ENCODE measurements around the gene TTC29. TPM values are rescaled to one million over a fixed set of nuclear protein-coding genes. Genes with fewer than 3 reads are reported as not detected.

The TTC29 gene, protein sequence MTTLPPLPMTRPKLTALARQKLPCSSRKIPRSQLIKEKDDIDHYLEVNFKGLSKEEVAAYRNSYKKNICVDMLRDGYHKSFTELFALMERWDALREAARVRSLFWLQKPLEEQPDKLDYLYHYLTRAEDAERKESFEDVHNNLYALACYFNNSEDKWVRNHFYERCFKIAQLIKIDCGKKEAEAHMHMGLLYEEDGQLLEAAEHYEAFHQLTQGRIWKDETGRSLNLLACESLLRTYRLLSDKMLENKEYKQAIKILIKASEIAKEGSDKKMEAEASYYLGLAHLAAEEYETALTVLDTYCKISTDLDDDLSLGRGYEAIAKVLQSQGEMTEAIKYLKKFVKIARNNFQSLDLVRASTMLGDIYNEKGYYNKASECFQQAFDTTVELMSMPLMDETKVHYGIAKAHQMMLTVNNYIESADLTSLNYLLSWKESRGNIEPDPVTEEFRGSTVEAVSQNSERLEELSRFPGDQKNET
- total RNA-seq = 1 to 10 TPM in 2 of 8 experiments, under 1 TPM in 5, not detected in 1; 0.22 to 7.7 (median 0.81) TPM

DNA sequence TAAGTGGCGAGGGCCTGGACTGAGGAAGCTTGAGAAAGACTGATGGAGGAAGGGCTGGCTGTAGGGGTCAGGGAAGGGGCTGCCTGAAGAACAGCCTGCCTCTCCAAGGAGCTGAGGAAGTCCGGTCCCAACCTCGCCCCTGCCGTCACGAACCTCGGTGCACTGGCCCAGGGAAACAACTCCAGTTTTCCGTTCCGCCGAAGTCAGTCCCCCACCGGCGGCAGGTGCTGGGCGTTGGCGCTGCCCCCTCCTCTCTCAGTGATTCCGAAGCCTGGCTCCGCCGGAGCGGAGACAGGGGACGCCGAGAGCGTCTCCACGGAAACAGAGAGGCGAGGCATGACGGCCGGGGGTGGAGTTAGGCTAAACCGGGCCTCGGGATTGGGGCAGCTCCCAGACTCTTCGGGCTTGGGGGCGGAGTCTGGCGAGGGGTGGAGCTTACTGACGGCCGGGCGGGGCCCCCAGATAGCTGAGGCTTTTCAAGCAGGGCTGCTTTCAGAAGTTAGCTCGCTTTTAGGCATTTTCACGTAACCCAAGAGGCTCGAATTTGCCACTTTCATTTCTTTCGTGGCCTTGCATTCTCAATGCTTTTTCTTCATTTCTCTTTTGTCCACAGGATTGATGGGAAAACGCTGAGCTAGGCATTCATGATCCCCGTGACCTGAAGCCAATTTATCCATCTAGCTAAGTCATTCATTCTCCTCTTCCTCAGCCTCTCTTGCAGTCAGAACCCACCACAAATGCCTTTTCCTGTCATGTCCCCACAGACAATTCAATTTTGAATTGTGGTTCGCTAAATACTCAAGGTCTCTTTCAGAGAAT, at the start of gene TTC29:
TTC29 (minus strand) TSS at position 309 of the 819 bp plus-strand sequence. CDS start 5,969 bp downstream, outside the sequence.
- in situ Hi-C loops (cut with MboI; ENCODE audit: low pct_unique_long_range_greater_than_20kb in 2 of 9, low sequenced_read_pairs in 9 of 9, unreplicated experiment in 9 of 9) = loop anchor here in 1 of 9 experiments (25.0 kb wide), 1 partner anchor 142 kb away; no protein-coding TSS in a partner anchor
- Histone ChIP-seq H3K4me3 (peak within 1 kb of the TSS; percentile 33 to 60 (median 43)), H3K4me1 (replicated peaks in 1 of 2) (no peaks in the 10 kb centered on the region), H3K27ac (no peak within 1 kb of the TSS)
- ATAC-seq (replicated peaks in 6 of 8) = peak; percentile 100
- WGBS, 10 experiments = 0 to 8% (median 2%) methylated on average over 3 to 14 of the region's 39 CpGs

DNA sequence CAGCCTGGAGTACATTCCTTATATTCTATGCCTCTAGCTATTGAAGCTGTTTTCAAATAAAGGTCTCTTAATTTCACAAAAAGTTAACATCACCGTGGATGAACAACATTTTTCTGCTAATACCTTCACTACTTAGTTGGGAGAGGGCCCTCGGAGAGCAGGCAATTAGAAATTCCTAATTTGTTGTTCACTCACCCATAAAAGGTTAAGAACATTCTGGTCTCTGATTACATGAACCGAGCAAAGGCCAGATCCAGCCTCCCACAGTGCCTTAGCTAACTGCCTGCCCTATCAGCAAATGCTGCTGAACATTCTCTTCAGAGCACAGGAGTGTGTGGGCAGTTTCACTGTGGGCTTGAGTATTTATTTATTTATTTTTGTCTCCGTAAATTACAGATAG, 36.0 kb upstream of the TTC29 start:
- WGBS, 10 experiments = 40 to 86% (median 60%) methylated on average over 1 to 4 of the region's 4 CpGs; no CpG with 5 or more reads in 1 of the 10 experiments
- Histone ChIP-seq H3K27ac (no peak overlapping the region), H3K4me1 (replicated peaks in 1 of 2) (peaks cover 0 to 5% of the 10 kb centered on the region in 2 donors), H3K4me3 (no peak overlapping the region)
- ATAC-seq (replicated peaks in 6 of 8) = no peak
- in situ Hi-C loops (cut with MboI; ENCODE audit: low pct_unique_long_range_greater_than_20kb in 2 of 9, low sequenced_read_pairs in 9 of 9, unreplicated experiment in 9 of 9) = no loop called here

DNA sequence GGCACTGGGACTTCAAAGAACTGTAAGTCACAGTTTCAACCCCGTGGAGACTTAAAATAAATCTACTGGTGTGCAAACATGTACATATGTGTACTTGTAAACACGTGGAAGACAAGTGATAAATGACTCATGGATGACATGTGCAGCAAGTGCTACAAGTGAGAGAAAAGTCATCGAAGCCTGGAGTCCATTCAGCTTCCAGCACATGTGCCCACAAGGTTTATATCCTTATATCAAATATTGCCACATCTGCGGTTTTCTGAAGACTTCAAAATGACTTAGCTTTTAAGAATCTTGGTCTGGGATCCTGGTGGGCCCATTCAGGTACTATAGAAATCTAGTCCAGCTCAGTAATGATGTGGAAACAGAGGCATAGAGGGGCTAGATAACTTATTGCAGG, 33.0 kb upstream of the TTC29 start:
- 20 to 77% (median 55%) methylated on average over 1 to 4 of the region's 4 CpGs; no CpG with 5 or more reads in 2 of the 10 experiments for WGBS, 10 experiments
- H3K4me3 ChIP-seq = no peak overlapping the region
- ATAC-seq (replicated peaks in 6 of 8) = no peak
- no peak overlapping the region for H3K27ac ChIP-seq
- in situ Hi-C loops (cut with MboI; ENCODE audit: low pct_unique_long_range_greater_than_20kb in 2 of 9, low sequenced_read_pairs in 9 of 9, unreplicated experiment in 9 of 9) = no loop called here
- H3K4me1 ChIP-seq (replicated peaks in 1 of 2) = peaks cover 0 to 8% of the 10 kb centered on the region in 2 donors

DNA sequence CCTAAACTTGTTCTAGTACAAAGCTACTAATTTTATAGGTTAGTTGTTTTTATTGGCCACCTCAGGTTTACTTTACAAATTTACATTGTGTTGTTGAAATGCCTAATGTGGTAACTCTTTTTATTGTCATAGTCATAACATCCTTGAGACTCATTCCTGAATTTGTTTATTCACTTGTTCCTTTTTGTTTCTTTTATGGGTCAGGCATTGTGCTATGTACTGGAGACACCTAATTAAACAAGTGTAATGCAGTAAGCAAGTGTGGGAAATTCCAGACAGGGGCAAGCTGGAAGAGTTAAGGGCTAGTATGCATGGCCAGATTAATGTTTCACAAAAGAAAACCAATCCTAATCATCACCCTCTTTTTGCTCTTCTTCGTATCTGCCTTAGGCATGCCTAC, 30.5 kb upstream of the TTC29 start:
- Histone ChIP-seq H3K27ac (no peak overlapping the region), H3K4me1 (replicated peaks in 1 of 2) (peaks cover 0 to 3% of the 10 kb centered on the region in 2 donors), H3K4me3 (no peak overlapping the region)
- peak in 2 of 8 experiments; percentile 22 to 46 for ATAC-seq (replicated peaks in 6 of 8)
- 0 to 100% (median 23%) methylated on average over 1 of the region's 1 CpG; no CpG with 5 or more reads in 2 of the 10 experiments for WGBS, 10 experiments
- in situ Hi-C loops (cut with MboI; ENCODE audit: low pct_unique_long_range_greater_than_20kb in 2 of 9, low sequenced_read_pairs in 9 of 9, unreplicated experiment in 9 of 9) = no loop called here

DNA sequence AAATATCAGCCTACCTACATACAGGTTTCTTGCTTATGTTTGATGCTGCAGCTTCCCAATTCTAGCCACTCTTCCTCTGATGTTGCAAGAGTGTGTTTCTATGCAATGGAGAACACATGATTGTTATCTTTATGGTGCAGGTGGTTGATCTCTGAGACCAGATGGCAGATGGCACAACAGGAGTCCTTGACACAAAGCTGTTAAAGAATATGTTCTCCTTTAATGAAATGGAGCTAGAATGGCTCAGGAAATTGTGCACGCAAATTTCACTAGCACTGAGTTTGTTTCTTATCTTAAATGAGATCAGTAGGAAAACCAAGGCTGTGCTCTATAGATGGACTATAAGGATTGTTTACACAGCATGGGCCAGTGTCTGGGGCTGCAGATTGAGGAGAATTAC, 29.9 kb upstream of the TTC29 start:
- 11 to 100% (median 78%) methylated on average over 1 of the region's 1 CpG; no CpG with 5 or more reads in 4 of the 10 experiments for WGBS, 10 experiments

DNA sequence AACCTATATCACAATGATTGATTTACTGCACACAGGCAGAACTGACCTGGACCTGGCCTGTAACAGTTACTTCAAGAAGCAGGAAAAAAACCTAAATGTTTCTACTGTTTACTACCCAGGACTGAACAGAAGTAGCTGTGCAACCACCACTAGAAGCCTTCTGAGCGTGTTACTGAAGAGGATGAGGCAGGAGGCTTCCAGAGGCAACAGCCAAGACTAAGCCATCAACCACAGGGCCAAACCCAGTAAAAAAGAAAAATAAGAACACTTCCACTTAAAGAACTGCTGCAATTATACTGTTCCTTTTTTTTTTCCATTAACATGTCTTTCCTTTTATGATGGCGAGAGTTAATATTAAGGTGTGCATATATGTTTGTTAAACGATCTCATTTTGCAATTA, 29.4 kb upstream of the TTC29 start:
- H3K4me1 ChIP-seq (replicated peaks in 1 of 2) = peaks cover 0 to 3% of the 10 kb centered on the region in 2 donors
- no peak for ATAC-seq (replicated peaks in 6 of 8)
- H3K27ac ChIP-seq = no peak overlapping the region
- in situ Hi-C loops (cut with MboI; ENCODE audit: low pct_unique_long_range_greater_than_20kb in 2 of 9, low sequenced_read_pairs in 9 of 9, unreplicated experiment in 9 of 9) = no loop called here
- 73 to 100% (median 93%) methylated on average over 1 to 3 of the region's 3 CpGs; no CpG with 5 or more reads in 1 of the 10 experiments for WGBS, 10 experiments
- no peak overlapping the region for H3K4me3 ChIP-seq

More for the DNA sequence above, 29.9 kb upstream of the TTC29 start:
- no peak overlapping the region for H3K4me3 ChIP-seq
- in situ Hi-C loops (cut with MboI; ENCODE audit: low pct_unique_long_range_greater_than_20kb in 2 of 9, low sequenced_read_pairs in 9 of 9, unreplicated experiment in 9 of 9) = no loop called here
- no peak overlapping the region for H3K27ac ChIP-seq
- ATAC-seq (replicated peaks in 6 of 8) = peak in 2 of 8 experiments; percentile 3 to 43
- peaks cover 0 to 3% of the 10 kb centered on the region in 2 donors for H3K4me1 ChIP-seq (replicated peaks in 1 of 2)

DNA sequence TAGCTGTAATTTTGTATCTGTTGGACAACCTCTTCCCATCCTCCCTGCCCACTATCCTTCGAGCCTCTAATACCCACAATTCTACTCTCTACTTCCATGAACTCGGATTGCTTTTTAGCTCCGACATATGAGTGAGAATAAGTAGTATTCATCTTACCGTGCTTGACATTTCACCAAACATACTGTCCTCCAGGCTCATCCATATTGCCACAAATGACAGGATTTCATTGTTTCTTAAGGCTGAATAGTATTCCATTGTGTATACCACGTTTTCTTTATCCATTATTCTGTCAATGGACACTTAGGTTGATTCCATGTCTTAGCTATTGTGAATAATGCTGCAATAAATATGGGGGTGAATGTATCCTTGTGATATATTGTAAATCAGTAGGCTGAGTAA, 26.4 kb upstream of the TTC29 start:
- peaks cover 0 to 3% of the 10 kb centered on the region in 2 donors for H3K4me1 ChIP-seq (replicated peaks in 1 of 2)
- H3K27ac ChIP-seq = no peak overlapping the region
- H3K4me3 ChIP-seq = no peak overlapping the region
- 33 to 100% (median 77%) methylated on average over 1 to 5 of the region's 5 CpGs; no CpG with 5 or more reads in 1 of the 10 experiments for WGBS, 10 experiments
- no peak for ATAC-seq (replicated peaks in 6 of 8)
- in situ Hi-C loops (cut with MboI; ENCODE audit: low pct_unique_long_range_greater_than_20kb in 2 of 9, low sequenced_read_pairs in 9 of 9, unreplicated experiment in 9 of 9) = no loop called here

DNA sequence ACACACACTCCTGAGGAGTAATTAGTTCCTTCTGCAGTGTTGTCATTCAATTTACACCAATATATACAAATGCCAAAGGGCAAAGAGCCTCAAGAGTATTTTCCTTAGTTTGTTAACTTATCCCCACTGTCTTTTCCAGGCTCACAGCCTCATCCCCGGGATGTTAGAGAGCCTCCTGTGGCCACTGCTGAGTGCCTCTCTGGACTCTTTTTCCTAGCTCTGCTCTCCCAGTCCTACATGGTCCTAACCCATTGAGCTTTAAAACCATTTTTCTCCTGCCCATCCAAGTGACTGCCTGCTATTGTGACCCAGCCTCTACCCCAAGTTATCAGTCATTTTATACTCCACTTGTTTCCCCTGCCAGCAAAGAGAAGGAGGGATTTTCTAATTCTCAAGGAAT, 23.5 kb upstream of the TTC29 start:
- Histone ChIP-seq H3K4me1 (replicated peaks in 1 of 2) (no peaks in the 10 kb centered on the region), H3K27ac (no peak overlapping the region), H3K4me3 (no peak overlapping the region)
- 0 to 100% (median 85%) methylated on average over 1 of the region's 1 CpG; no CpG with 5 or more reads in 4 of the 10 experiments for WGBS, 10 experiments
- in situ Hi-C loops (cut with MboI; ENCODE audit: low pct_unique_long_range_greater_than_20kb in 2 of 9, low sequenced_read_pairs in 9 of 9, unreplicated experiment in 9 of 9) = no loop called here
- ATAC-seq (replicated peaks in 6 of 8) = peak in 1 of 8 experiments; percentile 18

DNA sequence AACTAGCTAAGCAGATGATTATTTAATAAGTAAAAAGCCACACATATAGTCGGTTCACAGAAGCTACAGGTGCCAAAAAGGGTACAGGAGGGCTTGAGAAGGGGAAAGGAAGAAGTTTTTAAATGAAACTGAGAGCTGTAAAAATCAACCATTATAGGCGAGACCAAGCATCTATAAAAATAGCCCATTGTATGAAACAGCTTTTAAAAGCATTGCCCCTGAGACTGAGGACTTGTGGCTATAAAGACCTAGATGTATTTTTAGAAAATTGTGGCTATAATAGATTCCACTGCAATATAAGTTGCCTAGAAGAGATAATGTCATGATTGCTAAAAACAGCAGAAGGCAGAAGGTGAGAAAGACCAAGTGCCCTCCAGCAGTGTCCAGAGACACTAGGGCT, 15.0 kb upstream of the TTC29 start:
- 28 to 80% (median 49%) methylated on average over 1 to 2 of the region's 2 CpGs for WGBS, 10 experiments
- H3K4me3 ChIP-seq = no peak overlapping the region
- H3K4me1 ChIP-seq (replicated peaks in 1 of 2) = no peaks in the 10 kb centered on the region
- in situ Hi-C loops (cut with MboI; ENCODE audit: low pct_unique_long_range_greater_than_20kb in 2 of 9, low sequenced_read_pairs in 9 of 9, unreplicated experiment in 9 of 9) = no loop called here
- no peak overlapping the region for H3K27ac ChIP-seq
- ATAC-seq (replicated peaks in 6 of 8) = no peak

DNA sequence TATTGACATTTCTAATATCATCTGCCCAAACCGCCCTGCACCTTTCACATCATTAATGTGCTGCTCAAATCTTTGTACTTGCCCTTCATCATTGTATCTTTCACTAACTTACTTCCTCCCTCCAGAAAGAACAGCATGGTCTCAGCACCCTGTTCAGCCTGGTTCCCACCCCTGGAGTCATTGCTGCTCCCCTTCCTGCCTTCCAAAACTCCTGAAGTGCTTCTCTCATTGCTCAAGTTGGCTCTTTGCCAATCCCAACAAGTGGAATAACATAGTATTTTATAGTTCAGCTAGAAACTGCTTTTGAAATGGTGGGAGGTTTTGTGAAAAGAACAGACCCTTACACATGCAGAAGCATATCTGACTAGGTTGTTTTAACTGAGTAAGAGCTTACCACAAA, 14.0 kb upstream of the TTC29 start:
- in situ Hi-C loops (cut with MboI; ENCODE audit: low pct_unique_long_range_greater_than_20kb in 2 of 9, low sequenced_read_pairs in 9 of 9, unreplicated experiment in 9 of 9) = no loop called here
- no peak overlapping the region for H3K4me3 ChIP-seq
- WGBS, 10 experiments = 80 to 100% (median 100%) methylated on average over 1 of the region's 1 CpG; no CpG with 5 or more reads in 4 of the 10 experiments
- no peak overlapping the region for H3K27ac ChIP-seq
- no peaks in the 10 kb centered on the region for H3K4me1 ChIP-seq (replicated peaks in 1 of 2)
- ATAC-seq (replicated peaks in 6 of 8) = no peak

DNA sequence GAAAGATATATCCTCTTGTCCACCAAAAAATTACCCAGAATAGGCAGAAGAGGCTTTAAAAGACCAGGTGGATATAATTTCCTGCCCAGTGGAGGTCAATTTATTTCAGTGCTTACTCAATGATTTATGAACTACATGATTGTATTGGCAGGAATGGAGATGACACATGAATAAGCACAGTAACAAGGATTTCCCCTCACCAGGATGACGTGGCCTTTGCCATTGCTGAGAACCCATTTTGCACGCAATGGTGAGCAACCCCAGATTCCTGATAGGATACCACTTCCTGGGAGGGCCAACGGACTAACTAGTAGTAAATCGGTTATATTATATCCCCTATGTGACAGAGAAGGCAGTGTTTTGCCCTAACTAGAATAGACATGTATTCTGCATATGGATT, 11.6 kb upstream of the TTC29 start:
- H3K27ac ChIP-seq = no peak overlapping the region
- WGBS, 10 experiments = 2 to 100% (median 80%) methylated on average over 1 to 4 of the region's 4 CpGs; no CpG with 5 or more reads in 1 of the 10 experiments
- in situ Hi-C loops (cut with MboI; ENCODE audit: low pct_unique_long_range_greater_than_20kb in 2 of 9, low sequenced_read_pairs in 9 of 9, unreplicated experiment in 9 of 9) = no loop called here
- H3K4me1 ChIP-seq (replicated peaks in 1 of 2) = no peaks in the 10 kb centered on the region
- peak in 3 of 8 experiments; percentile 16 to 92 (median 80) for ATAC-seq (replicated peaks in 6 of 8)
- H3K4me3 ChIP-seq = no peak overlapping the region

DNA sequence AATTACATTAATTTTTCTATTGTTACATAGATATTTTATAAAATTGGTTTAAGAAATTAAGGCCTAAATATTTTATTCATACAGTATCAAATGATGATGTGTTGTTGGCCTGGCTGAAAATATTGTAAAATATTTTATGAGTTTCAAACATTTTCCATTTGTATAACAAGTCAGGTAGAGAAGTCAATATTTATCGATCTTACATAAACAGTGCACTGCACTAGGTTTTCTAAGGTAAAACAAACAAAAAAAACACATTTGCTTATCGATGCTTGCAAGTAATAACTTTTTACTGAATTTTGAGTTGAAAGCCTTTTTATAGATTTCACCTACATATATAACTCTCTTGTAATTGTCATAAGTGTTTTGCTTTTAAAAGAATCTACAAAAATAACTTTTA, 7.2 kb upstream of the TTC29 start:
- 42 to 100% (median 82%) methylated on average over 1 to 2 of the region's 2 CpGs for WGBS, 10 experiments

DNA sequence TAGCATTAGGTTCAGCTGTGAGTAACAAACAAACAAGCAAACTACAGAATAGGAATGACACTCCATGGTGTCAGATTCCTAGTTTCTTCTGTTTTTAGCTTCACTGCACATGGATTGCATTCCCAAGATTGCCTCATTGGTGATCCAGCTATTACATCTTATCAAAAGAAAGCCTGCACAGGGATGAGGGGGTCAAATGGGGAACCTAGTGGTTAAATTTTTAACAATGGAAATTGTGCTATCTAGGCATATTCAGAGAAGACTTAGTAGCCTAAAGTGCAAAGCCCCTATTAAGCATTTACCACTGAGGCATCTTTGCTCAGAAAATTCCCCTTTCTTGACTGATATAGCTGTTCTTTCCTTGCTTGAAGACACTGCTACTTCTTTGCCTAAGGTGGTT, 3.9 kb upstream of the TTC29 start:
- H3K4me1 ChIP-seq (replicated peaks in 1 of 2) = no peaks in the 10 kb centered on the region
- in situ Hi-C loops (cut with MboI; ENCODE audit: low pct_unique_long_range_greater_than_20kb in 2 of 9, low sequenced_read_pairs in 9 of 9, unreplicated experiment in 9 of 9) = loop anchor here in 1 of 9 experiments (25.0 kb wide), 1 partner anchor 138 kb away; no protein-coding TSS in a partner anchor
- no peak for ATAC-seq (replicated peaks in 6 of 8)
- H3K4me3 ChIP-seq = no peak overlapping the region
- H3K27ac ChIP-seq = no peak overlapping the region

More for the DNA sequence above, 7.2 kb upstream of the TTC29 start:
- no peak overlapping the region for H3K4me3 ChIP-seq
- no peaks in the 10 kb centered on the region for H3K4me1 ChIP-seq (replicated peaks in 1 of 2)
- no peak overlapping the region for H3K27ac ChIP-seq
- in situ Hi-C loops (cut with MboI; ENCODE audit: low pct_unique_long_range_greater_than_20kb in 2 of 9, low sequenced_read_pairs in 9 of 9, unreplicated experiment in 9 of 9) = no loop called here
- no peak for ATAC-seq (replicated peaks in 6 of 8)
